ENCODE measurements around the gene CPNE4. TPM values are rescaled to one million over a fixed set of nuclear protein-coding genes. Genes with fewer than 3 reads are reported as not detected.

The CPNE4 gene
- total RNA-seq, 4 donors from 2014 or later: 0.53 to 2.1 TPM; not detected in 2

DNA sequence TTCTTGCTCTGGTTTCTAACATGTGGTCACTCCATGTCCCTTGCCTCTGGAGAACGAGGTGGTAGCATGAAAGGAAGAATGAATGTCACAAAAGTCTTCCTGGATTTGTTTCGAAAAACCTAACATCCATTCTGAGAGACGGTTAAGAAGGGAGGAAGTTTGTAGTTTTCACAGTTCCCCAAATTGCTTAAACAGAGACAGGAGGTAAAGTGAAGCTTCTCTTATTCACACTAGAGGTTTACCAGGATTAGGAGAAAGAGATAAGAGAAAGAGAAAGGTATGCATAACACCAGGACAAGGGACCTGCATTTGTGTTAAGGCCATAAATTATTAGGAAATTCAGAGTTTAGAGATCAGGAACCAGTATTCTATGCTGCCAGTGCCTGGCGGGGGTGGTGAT, 228.1 kb downstream of the CPNE4 start:
- Histone ChIP-seq H3K27me3 (no peaks in the 10 kb centered on the region), H3K36me3 (no peaks in the 10 kb centered on the region), H3K4me1 (no peaks in the 10 kb centered on the region), H3K9me3 (no peaks in the 10 kb centered on the region), H3K27ac (no peak overlapping the region), H3K4me3 (no peak overlapping the region)
- DNase-seq: no peak
- TF ChIP-seq, protein P1, sequence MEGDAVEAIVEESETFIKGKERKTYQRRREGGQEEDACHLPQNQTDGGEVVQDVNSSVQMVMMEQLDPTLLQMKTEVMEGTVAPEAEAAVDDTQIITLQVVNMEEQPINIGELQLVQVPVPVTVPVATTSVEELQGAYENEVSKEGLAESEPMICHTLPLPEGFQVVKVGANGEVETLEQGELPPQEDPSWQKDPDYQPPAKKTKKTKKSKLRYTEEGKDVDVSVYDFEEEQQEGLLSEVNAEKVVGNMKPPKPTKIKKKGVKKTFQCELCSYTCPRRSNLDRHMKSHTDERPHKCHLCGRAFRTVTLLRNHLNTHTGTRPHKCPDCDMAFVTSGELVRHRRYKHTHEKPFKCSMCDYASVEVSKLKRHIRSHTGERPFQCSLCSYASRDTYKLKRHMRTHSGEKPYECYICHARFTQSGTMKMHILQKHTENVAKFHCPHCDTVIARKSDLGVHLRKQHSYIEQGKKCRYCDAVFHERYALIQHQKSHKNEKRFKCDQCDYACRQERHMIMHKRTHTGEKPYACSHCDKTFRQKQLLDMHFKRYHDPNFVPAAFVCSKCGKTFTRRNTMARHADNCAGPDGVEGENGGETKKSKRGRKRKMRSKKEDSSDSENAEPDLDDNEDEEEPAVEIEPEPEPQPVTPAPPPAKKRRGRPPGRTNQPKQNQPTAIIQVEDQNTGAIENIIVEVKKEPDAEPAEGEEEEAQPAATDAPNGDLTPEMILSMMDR (IDR thresholded peaks at IDR 0.05): no peak
- TF ChIP-seq POLR2A (IDR thresholded peaks at IDR 0.05): no peak

DNA sequence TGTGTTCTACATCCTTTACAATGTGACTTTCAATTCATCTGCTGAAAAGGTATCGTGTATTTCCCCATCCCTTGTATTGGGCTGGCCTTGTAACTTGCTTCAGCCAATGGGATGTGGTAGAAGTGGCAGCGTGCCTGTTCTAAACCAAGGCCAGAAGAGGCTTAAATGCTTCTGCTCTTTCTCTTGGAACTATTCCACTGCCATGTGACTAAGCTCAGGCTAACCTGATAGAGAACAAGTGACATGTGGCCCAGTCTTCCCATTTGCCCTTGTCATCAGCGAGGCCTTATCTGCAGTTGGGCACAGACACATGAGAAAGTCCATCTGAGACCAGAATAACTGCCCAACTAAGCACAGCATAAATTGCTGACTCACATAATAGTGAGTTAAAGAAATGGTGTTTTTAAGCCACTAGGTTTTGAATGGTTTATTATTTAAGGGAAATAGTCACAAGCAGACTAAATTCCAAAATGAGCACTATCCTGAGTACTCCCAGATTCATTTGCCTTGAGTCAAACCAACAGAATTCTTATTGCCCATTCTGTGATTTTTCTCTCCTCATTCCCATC, 230.2 kb downstream of the CPNE4 start:
- H3K27ac ChIP-seq: no peak overlapping the region
- H3K9me3 ChIP-seq: no peaks in the 10 kb centered on the region
- H3K4me3 ChIP-seq: no peak overlapping the region
- no peak for DNase-seq
- H3K27me3 ChIP-seq: no peaks in the 10 kb centered on the region
- TF ChIP-seq, protein P1 (IDR thresholded peaks at IDR 0.05): no peak
- no peak for TF ChIP-seq POLR2A (IDR thresholded peaks at IDR 0.05)
- H3K36me3 ChIP-seq: no peaks in the 10 kb centered on the region
- H3K4me1 ChIP-seq: no peaks in the 10 kb centered on the region

DNA sequence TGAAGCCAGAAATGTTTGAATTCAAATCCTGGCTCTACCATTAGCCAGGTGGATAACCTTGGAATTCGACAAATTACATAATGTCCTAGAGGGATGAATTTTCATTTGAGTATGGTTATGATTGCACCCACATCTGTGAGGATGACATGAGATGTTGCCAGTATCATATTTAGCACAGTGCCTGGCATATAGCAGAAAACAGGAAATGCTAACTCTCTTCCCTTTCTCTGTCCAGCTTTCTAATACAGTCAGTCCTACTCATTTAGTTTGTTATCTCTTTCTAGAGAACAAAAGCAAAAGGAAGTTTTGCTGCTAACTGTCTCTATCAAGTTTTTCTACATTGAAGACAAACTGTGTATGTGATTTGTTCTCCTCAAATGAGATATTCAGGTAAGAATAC, 231.7 kb downstream of the CPNE4 start:
- Histone ChIP-seq H3K4me3 (no peak overlapping the region), H3K27ac (no peak overlapping the region), H3K9me3 (no peaks in the 10 kb centered on the region), H3K4me1 (no peaks in the 10 kb centered on the region), H3K36me3 (no peaks in the 10 kb centered on the region), H3K27me3 (no peaks in the 10 kb centered on the region)
- TF ChIP-seq, protein P1 (IDR thresholded peaks at IDR 0.05): no peak
- no peak for DNase-seq

DNA sequence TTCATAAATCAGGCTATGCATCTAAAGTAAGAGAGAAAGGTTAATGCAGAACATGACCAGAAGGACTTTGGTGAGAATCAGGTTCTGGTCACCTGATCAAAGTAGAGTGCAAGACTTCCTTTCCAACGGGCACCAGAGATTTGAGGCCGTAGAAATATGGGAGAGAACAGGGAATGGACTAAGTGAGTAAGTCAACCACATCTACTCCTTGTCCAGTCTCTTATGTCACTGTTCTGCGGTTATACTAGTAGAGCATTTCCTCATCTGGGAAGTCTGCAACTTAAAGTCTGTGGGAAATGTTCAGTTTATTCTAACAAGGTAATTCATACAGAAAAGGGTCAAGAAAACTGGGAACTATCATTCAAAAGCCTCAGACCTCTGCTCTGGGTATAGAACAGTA, 232.8 kb downstream of the CPNE4 start:
- Histone ChIP-seq H3K9me3 (no peaks in the 10 kb centered on the region), H3K27ac (no peak overlapping the region), H3K27me3 (no peaks in the 10 kb centered on the region), H3K36me3 (no peaks in the 10 kb centered on the region), H3K4me3 (no peak overlapping the region), H3K4me1 (no peaks in the 10 kb centered on the region)
- no peak for TF ChIP-seq POLR2A (IDR thresholded peaks at IDR 0.05)
- TF ChIP-seq, protein P1 (IDR thresholded peaks at IDR 0.05): no peak
- DNase-seq: no peak

DNA sequence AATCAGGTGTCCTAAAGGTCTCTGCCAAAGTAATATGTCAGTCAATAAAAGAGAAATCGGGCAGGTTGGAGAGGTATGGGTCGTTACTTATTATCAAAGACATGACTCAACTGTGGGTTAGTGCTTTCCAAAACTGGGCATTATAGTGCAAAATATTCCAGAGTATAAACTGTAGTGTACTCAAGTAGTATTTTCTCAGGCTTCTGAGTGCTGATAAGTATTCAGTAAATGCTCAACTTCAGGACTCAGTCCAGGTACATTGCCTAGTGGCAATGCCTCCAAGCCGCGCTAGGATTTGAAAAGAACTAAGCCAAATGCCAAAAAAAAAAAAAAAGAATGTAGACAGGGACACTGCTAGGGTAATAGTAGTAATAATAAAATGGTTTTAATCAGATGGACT, 233.2 kb downstream of the CPNE4 start:
- no peaks in the 10 kb centered on the region for H3K9me3 ChIP-seq
- no peak overlapping the region for H3K27ac ChIP-seq
- DNase-seq: no peak
- H3K4me1 ChIP-seq: no peaks in the 10 kb centered on the region
- no peaks in the 10 kb centered on the region for H3K36me3 ChIP-seq
- TF ChIP-seq, protein P1 (IDR thresholded peaks at IDR 0.05): no peak
- no peak for TF ChIP-seq POLR2A (IDR thresholded peaks at IDR 0.05)
- H3K27me3 ChIP-seq: no peaks in the 10 kb centered on the region
- H3K4me3 ChIP-seq: no peak overlapping the region

DNA sequence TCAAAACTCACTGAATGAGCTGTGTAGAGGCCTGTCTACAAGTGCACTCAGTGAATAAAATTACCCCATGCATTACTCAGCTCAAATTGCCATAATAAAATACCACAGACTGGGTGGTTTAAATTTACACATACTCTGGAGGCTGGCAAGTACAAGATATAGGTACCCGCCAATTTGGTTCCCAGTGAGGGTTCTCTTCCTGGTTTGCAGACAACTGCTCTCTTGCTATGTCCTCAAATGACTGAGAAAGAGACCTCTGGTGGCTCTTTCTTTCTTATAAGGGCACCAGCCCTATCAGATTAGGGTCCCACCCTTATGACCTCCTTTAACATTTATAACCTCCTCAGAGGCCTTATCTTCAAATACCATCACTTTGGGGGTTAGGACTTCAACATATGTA, 237.0 kb downstream of the CPNE4 start:
- DNase-seq: no peak
- H3K9me3 ChIP-seq: no peaks in the 10 kb centered on the region
- no peaks in the 10 kb centered on the region for H3K4me1 ChIP-seq
- H3K27me3 ChIP-seq: no peaks in the 10 kb centered on the region
- no peak overlapping the region for H3K27ac ChIP-seq
- H3K36me3 ChIP-seq: no peaks in the 10 kb centered on the region
- no peak overlapping the region for H3K4me3 ChIP-seq
- TF ChIP-seq POLR2A (IDR thresholded peaks at IDR 0.05): no peak
- TF ChIP-seq, protein P1 (IDR thresholded peaks at IDR 0.05): no peak
